ENCODE results near the gene ZSCAN16.

DNA sequence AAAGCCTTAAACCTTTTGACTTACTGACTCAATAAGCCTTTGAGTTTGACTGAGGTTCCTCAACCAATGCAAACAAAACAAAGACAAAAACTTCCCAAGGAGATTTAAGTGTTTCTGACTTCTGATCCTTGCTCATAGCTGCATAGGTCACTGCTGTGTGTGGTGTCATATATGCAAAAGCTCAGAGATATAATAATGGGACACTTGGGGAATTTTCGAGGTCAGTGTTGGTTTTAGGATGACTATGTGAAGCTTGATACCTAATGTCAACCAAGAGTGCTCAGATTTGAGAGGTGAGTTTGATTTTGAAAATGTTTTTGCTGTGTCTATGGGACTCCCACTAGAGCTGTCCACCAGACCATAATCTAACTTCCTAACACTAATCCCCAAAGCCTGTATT lies 43.5 kb downstream of the ZSCAN16 start:
- TF ChIP-seq CTCF (IDR thresholded peaks at IDR 0.05; ENCODE audit: low read length) (no peak), EZH2 (optimal IDR thresholded peaks at IDR 0.05; ENCODE audit: low read depth, low read length) (no peak), EZH2phosphoT487 (IDR thresholded peaks at IDR 0.05; ENCODE audit: low read length) (no peak)
